Measurements from ENCODE around the gene PHF21A.

DNA sequence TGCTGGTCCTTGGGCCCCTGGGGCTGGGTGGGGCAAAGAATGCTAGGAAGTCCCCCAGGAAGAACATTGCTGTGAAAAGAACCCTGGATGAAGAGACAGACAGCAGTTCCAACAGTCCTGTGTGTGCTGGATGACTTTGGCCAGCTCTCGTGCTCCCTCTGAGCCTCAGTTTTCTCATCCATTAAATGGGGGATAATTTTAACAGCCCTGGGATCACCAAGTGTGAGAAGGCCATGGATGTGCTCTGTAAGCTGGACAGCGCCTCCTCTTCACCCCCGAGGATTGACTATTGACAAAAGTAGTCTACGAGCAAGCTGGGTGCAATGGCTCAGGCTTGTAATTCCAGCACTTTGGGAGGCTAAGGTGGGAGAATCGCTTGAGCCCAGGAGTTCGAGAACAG is 196.3 kb downstream of the PHF21A start:
- TF ChIP-seq, protein P1, sequence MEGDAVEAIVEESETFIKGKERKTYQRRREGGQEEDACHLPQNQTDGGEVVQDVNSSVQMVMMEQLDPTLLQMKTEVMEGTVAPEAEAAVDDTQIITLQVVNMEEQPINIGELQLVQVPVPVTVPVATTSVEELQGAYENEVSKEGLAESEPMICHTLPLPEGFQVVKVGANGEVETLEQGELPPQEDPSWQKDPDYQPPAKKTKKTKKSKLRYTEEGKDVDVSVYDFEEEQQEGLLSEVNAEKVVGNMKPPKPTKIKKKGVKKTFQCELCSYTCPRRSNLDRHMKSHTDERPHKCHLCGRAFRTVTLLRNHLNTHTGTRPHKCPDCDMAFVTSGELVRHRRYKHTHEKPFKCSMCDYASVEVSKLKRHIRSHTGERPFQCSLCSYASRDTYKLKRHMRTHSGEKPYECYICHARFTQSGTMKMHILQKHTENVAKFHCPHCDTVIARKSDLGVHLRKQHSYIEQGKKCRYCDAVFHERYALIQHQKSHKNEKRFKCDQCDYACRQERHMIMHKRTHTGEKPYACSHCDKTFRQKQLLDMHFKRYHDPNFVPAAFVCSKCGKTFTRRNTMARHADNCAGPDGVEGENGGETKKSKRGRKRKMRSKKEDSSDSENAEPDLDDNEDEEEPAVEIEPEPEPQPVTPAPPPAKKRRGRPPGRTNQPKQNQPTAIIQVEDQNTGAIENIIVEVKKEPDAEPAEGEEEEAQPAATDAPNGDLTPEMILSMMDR (IDR thresholded peaks at IDR 0.05; ENCODE audit: poor library complexity) = no peak
- TF ChIP-seq EZH2phosphoT487 (IDR thresholded peaks at IDR 0.05; ENCODE audit: low read depth, severe bottlenecking, unreplicated experiment) = no peak
